GM19452 (cell line): ENCODE results near the gene GABRG3.

ENCODE experiments used
- ATAC-seq: cut with Tn5 transposase; IDR thresholded peaks from one replicate; pipeline ENCODE4 v1.9.1; 2021; ENCODE audit not compliant: unreplicated experiment

Gene GABRG3

DNA sequence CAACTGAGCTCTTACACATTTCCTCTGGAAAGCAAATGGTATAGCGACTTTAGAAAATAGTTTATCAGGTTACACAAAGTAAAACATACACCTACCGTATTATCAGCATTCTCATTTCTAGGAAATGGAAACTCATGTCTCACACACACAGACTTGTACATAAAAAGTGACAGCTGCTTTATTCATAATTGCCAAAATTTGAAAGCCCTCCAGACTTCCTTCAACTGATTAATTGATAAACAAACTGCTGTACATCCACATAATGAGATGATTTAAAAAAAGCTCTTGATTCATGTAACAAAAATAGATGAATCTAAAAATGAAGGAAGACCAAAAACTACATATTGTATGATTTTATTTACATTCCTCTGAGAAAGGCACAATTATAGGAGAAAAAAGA is 425.5 kb downstream of the GABRG3 start:
- ATAC-seq: no peak

DNA sequence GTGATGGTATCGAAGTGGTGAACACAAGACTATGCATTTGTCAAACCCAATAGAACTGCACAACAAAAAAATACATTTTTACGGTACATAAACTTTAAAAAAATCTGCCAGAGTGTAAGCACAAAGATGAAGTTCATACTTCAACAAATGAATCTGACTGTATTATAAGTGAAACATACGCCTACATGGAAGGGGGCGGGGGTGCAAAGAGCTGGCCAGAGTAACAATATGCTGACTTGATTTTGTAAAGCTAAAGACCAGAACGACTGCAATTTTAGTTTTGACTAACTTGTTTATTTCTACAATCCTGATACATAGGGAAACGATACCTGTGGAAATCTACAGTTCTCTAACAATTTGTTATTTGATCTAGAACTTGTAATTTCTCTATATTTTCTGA is 426.0 kb downstream of the GABRG3 start:
- ATAC-seq: no peak

- no peak for ATAC-seq
These were observed 427.7 kb downstream of the GABRG3 start for GRCh38 chr15:27398631-27399161.

DNA sequence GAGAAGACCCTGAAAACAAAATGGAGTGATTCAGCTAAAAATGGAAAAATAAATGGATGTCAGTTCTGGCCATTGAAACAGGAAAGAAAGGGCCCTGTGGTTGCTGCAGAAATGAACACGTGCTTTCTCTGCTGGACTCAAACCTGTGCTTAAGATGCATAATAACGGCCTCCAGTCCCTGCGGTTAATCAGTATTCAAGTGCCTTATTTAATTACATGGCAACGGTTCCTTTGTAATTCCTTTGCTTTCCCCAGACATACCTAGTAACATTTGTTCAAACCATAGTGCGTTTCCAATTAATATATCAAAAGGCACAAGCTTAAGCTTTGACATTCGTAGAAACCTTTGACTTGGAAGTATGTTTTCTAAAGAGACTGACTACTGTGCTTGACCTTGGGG is 428.3 kb downstream of the GABRG3 start:
- no peak for ATAC-seq

GRCh38 chr15:27401471-27401870 is 430.5 kb downstream of the GABRG3 start:
- no peak for ATAC-seq

- ATAC-seq: no peak
These were observed 437.4 kb downstream of the GABRG3 start for GRCh38 chr15:27408428-27408827.

- ATAC-seq: no peak
These were observed 440.1 kb downstream of the GABRG3 start for GRCh38 chr15:27410996-27411605.

- ATAC-seq: no peak
These were observed 441.4 kb downstream of the GABRG3 start for GRCh38 chr15:27412415-27412814.

DNA sequence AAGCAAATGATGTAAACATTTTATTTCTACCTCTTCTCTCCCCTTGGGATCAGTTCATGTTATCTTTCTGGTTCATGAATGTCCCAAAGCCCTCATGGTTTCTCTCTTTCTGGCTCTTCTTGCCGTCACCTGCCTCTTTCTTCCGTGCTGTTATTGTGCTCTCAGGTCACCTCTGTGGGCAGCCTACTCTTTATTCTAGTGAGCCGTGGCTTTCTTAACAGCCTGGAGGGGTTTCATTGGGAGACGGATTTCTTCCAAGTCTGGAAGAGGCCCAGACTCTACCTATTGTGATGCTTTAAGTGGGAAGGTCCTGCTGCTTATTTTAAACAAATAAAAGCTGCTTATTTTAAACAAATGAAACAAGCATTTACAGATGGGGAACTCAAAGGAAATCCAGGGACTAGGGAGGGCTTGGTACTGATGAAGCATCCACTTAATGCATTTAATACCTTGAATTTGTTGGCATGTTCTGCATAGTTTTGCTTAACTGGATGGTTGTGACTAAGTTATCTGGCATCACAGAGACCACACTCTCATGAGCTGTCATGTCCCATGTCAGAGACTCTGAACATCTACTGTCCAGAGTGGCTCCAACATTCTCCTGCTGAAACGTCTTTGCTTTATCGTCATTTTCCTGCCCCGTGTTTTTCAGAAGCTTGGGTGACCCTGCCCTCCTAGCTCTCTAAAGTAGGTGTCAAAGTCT is 443.3 kb downstream of the GABRG3 start:
- ATAC-seq: no peak

GRCh38 chr15:27418726-27419125 is 447.7 kb downstream of the GABRG3 start:
- no peak for ATAC-seq

DNA sequence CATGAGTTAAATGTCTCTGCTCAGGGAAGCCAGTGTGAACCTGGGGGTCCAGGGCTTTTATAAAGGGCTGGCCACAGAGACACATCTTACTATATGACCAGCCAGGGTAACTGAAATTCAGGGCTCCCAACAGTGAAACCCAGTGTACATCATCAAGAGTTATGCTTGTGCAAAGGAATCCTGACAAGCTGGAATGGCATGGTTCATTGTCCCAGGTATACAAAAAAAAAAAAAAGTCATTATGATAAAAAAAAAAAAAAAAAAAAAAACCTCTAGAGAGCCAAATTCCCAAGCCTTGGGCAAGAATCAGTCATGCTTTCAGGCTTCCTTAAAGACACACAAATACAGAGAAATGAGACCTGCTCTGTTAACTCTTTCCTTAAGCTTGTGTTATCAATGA is 452.0 kb downstream of the GABRG3 start:
- no peak for ATAC-seq

DNA sequence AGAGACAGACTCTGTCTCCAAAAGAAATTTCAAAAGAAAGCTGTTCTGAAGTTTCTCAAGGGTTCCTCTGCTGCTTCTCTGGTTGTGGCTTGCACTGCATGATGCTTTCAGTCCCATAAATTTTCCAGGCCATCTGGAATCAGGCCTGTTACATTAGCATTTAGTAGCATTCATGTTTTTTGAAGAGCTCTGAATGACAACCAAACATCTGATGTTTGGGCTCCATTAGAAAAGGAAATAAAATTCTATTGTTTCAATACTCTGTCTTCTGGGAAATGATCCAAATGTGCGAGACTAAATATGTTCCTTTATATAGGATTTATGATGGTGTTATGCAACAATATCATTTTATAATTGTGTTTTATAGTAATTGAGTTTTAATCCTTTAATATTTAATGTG is 455.8 kb downstream of the GABRG3 start:
- ATAC-seq: no peak

DNA sequence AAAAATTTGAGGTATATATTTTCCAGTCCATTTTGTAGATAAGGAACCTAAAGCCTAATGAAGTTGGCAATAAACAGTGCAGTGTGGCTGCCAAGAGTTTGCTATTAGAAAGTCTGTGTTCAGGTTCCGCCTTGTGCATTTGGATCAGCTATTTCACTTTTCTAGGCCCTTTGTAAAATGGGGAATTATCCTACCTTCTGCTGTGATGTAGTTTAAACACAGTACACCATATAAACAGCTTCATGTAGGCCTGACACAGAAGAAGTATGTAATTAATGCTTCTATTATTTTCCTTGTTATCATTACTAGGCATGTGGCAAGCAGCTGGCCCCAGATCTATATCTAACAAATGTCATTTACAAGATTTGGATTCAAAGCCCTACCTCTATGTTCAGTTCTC is 456.3 kb downstream of the GABRG3 start:
- ATAC-seq: no peak

DNA sequence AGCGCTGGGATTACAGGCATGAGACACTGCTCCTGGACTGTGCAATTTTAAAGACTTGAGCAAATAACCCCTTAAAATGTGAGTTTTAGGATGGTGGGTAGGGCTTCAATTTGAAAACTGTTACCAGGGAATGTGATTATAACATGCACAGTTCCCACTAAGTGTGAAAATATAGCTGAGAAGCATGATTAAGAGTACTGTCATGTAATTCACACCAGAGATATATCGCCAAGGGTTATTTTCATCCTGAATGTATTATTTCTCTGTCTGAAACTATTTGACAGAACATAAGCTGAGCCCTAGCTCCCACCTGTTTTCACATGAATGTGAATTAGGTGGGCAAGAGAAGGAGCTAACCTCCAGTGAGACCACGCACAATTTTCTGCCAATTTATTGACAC is 457.2 kb downstream of the GABRG3 start:
- ATAC-seq: no peak

DNA sequence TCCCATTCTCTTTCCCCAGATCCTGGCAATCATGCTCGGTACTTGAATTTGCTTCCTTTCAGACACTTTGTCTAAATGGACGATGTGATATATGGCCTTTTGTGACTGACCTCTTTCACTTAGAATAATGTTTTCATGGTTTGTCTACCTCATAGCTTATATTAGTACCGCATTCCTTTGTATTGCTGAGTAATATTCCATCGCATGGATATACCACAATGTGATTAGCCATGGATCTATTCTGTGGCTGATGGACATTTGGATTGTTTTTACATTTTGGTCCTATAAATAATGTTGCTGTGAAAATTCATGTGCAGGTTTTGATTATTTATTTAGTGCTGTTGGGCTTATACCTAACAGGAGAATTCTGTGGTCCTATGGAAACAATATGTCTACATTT is 458.6 kb downstream of the GABRG3 start:
- no peak for ATAC-seq

- no peak for ATAC-seq
These were observed 462.6 kb downstream of the GABRG3 start for GRCh38 chr15:27433604-27434003.

- ATAC-seq: no peak
These were observed 467.7 kb downstream of the GABRG3 start for GRCh38 chr15:27438403-27439375.

DNA sequence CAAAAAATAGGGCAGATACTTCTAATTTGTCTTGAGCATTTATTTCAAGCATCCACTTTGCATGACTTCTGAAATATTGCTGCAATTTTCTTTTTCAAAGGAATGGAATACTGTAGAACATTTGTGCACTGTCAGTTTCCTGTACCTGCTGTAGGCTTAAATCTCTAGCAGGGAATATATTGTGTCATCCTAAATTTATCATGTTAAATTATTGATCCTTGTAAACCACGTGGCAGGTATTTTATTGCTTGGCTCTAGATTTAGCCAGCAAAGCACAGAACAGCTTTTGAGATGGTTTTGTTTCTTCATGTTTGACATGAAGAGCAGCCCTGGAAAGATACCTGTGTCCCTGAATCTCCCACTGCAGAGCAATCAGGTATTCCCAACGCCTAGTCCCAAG is 470.1 kb downstream of the GABRG3 start:
- ATAC-seq: no peak

- ATAC-seq: no peak
These were observed 477.3 kb downstream of the GABRG3 start for GRCh38 chr15:27448234-27448633.

DNA sequence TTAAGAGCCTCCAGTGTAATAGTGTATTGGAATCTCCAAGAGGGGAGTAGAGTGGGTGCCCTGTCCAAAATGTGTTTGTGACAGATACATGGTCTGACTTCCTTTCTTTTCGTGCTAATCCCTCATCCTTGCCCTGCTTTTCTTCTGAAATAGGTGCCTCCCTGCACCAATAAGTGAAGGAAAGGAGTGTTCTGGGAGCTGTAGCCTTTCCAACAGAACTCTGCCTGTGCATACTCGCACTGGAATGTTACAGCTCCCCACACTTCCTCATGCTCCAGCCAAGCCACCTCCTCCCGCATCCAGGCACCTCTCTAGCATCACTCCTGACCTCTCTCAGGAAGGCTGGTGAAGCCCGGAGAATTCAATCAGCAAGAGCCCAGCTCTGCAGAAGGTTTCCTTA is 478.0 kb downstream of the GABRG3 start:
- no peak for ATAC-seq

GRCh38 chr15:27449941-27450340 is 479.0 kb downstream of the GABRG3 start:
- ATAC-seq: no peak
